C4-2B (cell line): ENCODE measurements around the gene MRPL41.

ENCODE experiments used
- CTCF ChIP-seq: fragments of 450-650 bp; conservative IDR thresholded peaks from 2 replicates; pipeline ENCODE4 v1.5.1; 2017; ENCODE audit warnings: mild to moderate bottlenecking
- ZFX ChIP-seq: fragments of 450-650 bp; IDR thresholded peaks from 2 replicates; pipeline ENCODE4 v1.6.1; 2017

DNA sequence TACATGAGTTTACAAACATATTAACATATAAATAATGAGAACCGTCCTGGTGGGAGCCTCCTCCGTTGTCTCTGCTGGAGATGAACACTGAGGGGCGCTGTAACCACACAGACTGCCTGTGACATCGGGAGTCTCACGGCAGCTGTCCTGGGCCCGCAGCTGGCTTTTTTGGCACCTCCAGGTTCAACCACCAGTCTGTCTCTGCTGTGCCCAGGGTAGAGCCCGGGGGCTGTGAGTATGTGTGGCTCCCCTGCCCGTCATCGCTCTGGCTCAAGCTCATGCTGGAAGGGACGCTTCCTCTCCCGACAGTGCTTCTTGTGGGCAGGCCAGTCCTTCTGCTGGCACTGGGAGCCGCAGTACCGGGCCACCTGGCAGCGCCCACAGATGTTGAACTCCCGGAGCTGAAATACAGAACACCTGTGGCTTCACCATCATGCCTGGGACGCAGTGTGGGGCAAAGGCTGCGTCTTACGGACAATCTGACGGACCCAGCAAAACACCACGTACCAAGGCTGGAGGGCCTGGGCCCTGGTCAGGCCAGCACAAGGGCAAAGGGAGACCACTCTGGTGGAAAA lies 30.7 kb downstream of the MRPL41 start:
- TF ChIP-seq CTCF, result no peak; the same call in 1 of the 2 replicates
- no peak for TF ChIP-seq ZFX
